GM15510 (cell line): Measurements from ENCODE around the gene RASAL3.
A peak's percentile ranks its signal among the peaks of the same experiment; 100 is the strongest.

ENCODE experiments used
- POLR2A ChIP-seq: IDR thresholded peaks from 3 replicates; pipeline ENCODE4 v1.6.1; 2011; ENCODE audit warnings: borderline replicate concordance; ENCODE audit not compliant: insufficient read length; ENCODE audit errors: extremely low read depth

Gene RASAL3

DNA sequence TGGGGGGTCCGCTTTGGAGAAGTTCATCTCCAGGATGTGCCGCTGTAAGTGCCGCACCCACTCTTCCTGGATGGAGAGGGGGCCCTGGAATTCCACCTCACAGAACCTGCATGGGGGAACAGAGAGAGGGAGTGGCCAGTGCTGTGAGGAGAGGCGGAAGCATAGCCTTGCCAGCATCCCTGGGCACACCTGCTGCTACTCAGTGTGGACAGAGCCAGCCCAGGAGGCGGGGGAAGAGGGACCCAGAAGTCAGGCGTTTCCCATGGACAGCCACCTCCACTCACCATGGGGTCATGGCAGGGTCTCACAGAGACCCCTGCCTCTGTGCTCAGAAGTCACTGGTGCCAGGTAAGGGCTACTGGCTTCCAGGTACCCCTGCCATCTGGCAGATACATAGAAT is 41.2 kb downstream of the RASAL3 start:
- no peak for TF ChIP-seq POLR2A

- TF ChIP-seq POLR2A = no peak
Measured at GRCh38 chr19:15422296-15423075, 41.9 kb downstream of the RASAL3 start.

GRCh38 chr19:15421721-15422260 is 42.6 kb downstream of the RASAL3 start:
- no peak for TF ChIP-seq POLR2A

GRCh38 chr19:15421136-15421695 is 43.1 kb downstream of the RASAL3 start:
- no peak for TF ChIP-seq POLR2A

DNA sequence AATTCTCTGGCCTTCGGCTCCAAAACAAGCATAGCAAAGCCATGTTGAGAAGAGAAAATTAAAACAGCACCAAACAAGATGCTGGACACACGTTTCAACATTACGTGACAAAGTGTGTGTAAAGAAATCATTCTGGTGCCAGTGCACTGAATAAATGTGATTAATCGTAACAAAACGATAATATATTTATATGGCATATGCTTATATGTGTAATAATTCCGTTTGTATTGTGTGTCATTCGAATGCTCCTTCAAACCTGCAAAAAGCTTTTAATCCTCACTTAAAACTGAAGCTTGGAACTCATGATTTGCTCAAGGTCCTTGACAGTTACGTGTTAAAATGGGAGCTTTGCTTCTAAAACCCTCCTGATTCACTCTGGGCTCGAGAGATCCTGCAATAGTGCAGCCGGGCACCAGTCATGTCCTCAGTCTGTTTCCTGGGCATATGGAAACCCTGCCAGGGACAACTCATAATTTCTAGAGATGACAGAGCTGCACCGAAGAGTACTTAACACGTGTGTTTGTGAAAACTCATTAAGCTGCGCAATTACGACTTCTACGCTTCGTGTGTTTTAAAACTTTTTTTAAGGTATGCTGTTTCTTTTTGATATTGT is 44.8 kb downstream of the RASAL3 start:
- TF ChIP-seq POLR2A = no peak

DNA sequence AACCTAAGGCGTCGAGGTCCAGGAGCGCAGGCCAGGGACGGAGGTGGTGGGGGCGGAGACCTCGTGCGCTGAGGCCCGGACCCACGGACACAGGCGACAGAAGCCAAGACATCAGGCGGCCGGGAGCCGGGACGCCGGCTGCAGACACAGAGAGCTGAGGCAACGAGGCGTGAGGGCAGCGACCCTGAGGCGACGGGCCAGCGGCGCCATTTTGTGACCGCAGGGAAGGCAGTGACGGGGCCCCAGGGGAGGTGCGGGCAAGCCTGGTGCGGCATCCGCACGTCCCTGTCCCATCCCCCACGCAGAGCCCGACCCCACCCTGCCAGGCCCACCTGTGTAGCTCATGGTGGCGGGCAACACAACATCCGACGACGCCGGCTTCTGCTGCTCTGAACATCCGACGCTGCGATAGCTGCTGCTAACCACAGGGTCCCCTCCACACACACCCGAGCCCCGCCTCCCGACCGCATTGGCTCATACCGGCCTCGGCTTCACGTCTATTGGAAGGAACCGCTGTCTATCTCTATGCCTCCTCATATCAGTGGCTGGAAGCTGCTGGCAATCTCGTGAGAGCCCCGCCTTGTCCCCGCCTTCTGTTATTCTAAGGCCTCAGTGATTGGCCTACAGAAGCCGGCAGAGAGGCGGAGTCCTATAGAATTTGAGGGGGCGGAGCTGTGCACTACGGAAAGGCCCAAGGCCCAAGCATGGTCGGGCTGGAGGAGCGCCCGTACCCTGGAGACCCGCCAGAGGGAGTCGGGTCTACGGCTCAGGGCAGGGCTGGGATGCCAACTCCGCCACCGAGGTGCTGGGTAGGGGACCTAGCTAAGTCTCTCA is 45.5 kb downstream of the RASAL3 start, which contains the start of gene AKAP8L:
TSS of gene AKAP8L (minus strand) at position 410 of the 834 bp plus-strand sequence. CDS start at position 345, 65 bp downstream.
- peak; percentile 93 for TF ChIP-seq POLR2A

- TF ChIP-seq POLR2A = no peak
Measured at GRCh38 chr19:15418231-15418578, 46.1 kb downstream of the RASAL3 start.

- TF ChIP-seq POLR2A = no peak
Measured at GRCh38 chr19:15417699-15418098, 46.6 kb downstream of the RASAL3 start.

DNA sequence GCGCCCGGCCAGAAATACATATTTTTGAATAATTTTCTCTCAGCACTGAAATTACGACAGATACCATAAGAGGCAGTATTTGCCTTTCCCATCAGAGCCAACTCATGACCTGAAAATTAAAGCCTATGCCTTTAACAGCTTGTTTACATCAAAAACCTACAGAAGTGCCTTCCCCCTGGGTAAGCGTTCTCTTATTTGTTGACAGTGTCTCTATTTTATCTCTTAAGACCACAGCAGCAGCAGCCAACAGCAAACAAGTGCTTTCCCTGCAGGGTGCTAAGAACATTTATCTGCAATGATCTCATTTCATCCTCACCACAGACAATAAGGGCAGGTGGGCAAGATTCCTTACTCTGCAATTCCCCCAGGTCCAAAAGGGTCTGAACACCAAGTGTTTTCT is 51.5 kb downstream of the RASAL3 start:
- TF ChIP-seq POLR2A = no peak

DNA sequence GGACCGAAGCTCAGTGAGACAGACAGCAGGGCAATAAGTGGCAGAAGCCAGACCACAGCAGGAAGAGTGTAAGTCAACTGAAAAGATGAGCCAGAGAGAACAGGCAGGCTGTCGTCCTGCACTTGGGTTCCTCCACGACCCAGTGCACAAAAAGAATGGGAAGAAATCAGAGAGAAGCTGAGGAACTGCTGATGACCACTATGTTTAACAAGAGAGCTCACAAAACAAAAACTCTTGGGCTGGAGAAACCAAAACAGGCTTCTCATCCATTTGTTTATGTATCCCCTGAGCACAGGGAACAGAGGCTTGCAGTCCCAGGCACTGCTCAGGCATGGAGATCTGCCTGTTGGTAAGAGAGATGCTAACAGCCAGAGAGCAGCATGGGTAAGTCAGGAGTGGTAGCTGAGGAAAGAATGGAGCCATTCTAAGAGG is 59.5 kb downstream of the RASAL3 start:
- no peak for TF ChIP-seq POLR2A

- no peak for TF ChIP-seq POLR2A
Measured at GRCh38 chr19:15404097-15404779, 60.1 kb downstream of the RASAL3 start.

- no peak for TF ChIP-seq POLR2A
Measured at GRCh38 chr19:15403151-15403531, 61.2 kb downstream of the RASAL3 start.

DNA sequence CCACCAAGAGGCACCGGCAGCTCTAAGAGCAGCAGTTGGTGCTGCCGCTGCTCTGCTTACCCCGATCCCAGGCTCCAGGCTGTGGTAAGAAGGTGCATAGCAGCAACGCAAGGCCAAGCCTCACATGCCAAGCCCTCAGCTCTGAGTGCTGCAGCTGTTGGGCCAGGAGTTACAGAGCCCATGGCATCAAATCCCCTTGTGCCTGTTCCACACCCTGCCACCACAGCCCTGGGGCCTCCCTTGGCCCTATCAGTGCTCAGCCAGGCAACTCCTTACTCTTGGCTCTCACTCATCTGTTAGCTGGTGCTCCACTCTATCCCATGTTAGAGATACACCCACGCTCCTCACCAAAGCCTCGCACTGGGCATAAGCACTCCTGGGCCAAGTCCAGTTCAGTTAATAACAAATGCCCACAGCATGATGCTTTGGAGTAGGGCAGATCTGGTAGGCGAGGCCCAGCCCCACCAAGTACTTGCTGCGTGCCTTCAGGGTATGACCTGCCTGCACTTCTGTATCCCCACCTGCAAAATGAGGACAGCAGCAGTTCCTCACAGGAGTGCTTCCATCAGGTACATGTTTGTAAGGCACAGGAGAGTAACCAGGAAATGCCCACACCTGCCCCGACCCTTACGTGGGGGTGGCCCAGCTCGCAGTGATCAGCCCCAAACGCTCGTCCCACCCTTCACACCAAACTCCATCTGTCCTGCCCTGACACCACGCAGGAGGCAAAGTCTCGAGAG is 61.8 kb downstream of the RASAL3 start:
- no peak for TF ChIP-seq POLR2A
